Stimulated activated CD8-positive, alpha-beta memory T cell treated with anti-CD3 and anti-CD28 coated beads, Interleukin-4, amount 100 ng/mL, for 4 hours (primary cell): ENCODE results near the gene SNX4.
"Not testable (repeated sequence)": the region's sequence is repeated elsewhere in the genome, so short reads cannot be mapped to it uniquely, and the experiment has no call there.

Experiments
- DNase-seq, 2 donors: peaks; one replicate each; pipeline ENCODE4 v3.0.0-alpha.2; 2020; ENCODE audit warnings: low read depth in 2 of 2, low spot score in 1 of 2

Gene SNX4

GRCh38 chr3:125405515-125405914 is 114.5 kb downstream of the SNX4 start:
- not testable (repeated sequence) for DNase-seq

DNA sequence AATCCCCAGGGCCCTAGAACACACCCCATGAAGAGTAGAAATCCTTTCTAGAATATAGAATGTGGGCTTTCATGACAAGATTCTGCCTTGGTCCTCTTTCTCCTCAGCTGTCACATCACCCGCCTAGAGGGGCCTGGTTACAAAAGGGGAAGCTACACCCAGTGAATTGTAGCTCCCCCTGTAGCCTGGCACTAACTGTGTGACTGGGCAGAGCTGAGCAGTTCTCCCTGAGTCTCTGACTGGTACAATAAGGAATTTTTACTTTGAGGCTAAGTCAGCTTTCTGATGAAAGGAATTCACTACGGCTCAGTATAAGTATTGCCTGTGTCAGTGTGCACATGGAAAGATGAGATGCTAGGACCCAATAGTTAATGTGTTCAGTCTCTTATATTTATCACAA is 116.2 kb downstream of the SNX4 start:
- no peak for DNase-seq

GRCh38 chr3:125402639-125403038 is 117.4 kb downstream of the SNX4 start:
- no peak for DNase-seq

DNA sequence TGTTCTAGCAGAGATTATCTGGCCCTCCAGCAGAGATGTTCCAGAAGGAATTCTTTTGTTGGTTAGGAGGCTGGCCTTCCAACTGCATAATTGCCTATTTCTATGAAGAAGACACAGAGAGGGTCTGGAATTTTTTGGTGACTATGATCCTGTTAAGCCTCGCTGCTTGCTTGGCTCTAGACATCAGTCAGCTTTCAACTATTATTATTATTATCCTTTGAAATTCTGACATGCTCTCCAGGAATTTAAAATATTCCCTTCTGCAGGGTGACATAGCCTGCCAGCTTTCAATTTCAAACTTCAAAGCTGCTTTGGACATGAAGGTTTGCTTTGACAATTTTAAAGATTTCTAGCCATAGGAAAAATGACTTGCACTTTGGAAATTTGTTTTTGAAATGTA is 118.6 kb downstream of the SNX4 start:
- no peak for DNase-seq

GRCh38 chr3:125398952-125399351 is 121.0 kb downstream of the SNX4 start:
- no peak for DNase-seq
